Ectodermal cell (in vitro differentiated cells): Measurements from ENCODE around the gene PAM.

ENCODE experiments used
- H3K27ac ChIP-seq: 2 replicates; pipeline ENCODE4 v1.7.0; 2013; ENCODE audit warnings: mild to moderate bottlenecking, low read depth, low read length; ENCODE audit not compliant: insufficient read depth, poor library complexity, severe bottlenecking
- H3K27me3 ChIP-seq: 2 replicates; pipeline ENCODE4 v1.7.0; 2013; ENCODE audit warnings: mild to moderate bottlenecking, low read length; ENCODE audit not compliant: insufficient read depth, control insufficient read depth, poor library complexity, severe bottlenecking
- H3K36me3 ChIP-seq: one replicate; pipeline ENCODE4 v1.7.0; 2013; ENCODE audit warnings: low read length; ENCODE audit not compliant: control insufficient read depth, insufficient read depth
- H3K4me1 ChIP-seq: one replicate; pipeline ENCODE4 v1.7.0; 2013; ENCODE audit warnings: low read length; ENCODE audit not compliant: control insufficient read depth, insufficient read depth
- H3K4me3 ChIP-seq: 2 replicates; pipeline ENCODE4 v1.7.0; 2013; ENCODE audit warnings: low read depth, low read length, control low read depth; ENCODE audit not compliant: insufficient read depth
- H3K9me3 ChIP-seq: 2 replicates; pipeline ENCODE4 v1.7.0; 2013; ENCODE audit warnings: mild to moderate bottlenecking, low read length, moderate library complexity; ENCODE audit not compliant: control insufficient read depth
- WGBS, 2 experiments: methylation state at CpG; one replicate each; pipeline ENCODE4 v1.1.7; 2013; ENCODE audit warnings: missing lambda C conversion rate in 2 of 2; 5-methylcytosine and 5-hydroxymethylcytosine counted together

PAM gene

DNA sequence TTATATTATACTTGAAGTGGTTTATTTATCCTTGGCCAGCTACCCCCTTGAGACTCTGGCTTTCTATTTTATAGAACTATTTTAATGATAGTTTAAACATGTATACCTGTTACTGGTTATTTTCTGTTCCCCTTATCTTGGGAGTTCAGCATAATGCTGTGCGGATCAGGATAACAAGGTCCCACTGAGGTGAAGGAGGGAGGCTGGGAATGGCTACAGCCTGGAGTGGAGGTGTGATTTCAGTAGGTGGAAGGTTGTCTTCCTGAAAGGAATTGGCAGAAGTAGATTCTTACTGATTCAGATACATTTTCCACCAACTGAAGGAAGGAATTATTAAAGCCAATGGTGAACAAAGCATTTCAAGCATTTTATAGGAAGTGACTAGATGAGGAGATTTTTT lies 38.9 kb downstream of the PAM start:
- WGBS, 2 experiments: 86 to 96% methylated on average over 1 of the region's 1 CpG

GRCh38 chr5:102794677-102795331 lies 39.7 kb downstream of the PAM start:
- no peaks in the 10 kb centered on the region for H3K9me3 ChIP-seq
- 69 to 82% methylated on average over 3 of the region's 3 CpGs for WGBS, 2 experiments
- no peak overlapping the region for H3K27ac ChIP-seq
- H3K36me3 ChIP-seq: no peaks in the 10 kb centered on the region
- peaks cover 12% of the 10 kb centered on the region for H3K4me1 ChIP-seq
- no peak overlapping the region for H3K4me3 ChIP-seq
- no peaks in the 10 kb centered on the region for H3K27me3 ChIP-seq

More for the DNA sequence above, 38.9 kb downstream of the PAM start:
- Histone ChIP-seq H3K27me3 (no peaks in the 10 kb centered on the region), H3K27ac (no peak overlapping the region), H3K4me3 (no peak overlapping the region), H3K36me3 (no peaks in the 10 kb centered on the region), H3K4me1 (peaks cover 10% of the 10 kb centered on the region), H3K9me3 (no peaks in the 10 kb centered on the region)

DNA sequence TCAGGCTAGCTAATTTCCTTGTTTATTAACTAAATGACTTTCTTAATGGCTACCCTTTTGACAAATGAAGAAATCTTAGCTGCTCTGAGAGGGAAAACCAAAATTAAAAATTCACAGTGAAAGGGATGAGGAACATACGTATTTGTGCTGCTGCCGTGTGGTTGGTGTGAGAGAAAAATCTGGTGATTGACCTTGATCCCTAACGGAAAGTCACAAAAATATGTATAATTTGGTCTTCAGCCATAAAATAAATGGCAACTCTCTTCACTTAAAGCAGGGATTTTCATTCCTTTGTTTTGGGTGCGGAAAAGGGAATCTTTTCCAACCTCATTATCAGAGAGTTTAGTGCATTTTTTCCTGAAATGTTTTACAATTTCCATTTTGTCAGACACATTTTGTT lies 40.4 kb downstream of the PAM start:
- no peaks in the 10 kb centered on the region for H3K36me3 ChIP-seq
- H3K4me1 ChIP-seq: peaks cover 14% of the 10 kb centered on the region
- no peaks in the 10 kb centered on the region for H3K27me3 ChIP-seq
- no peak overlapping the region for H3K4me3 ChIP-seq
- 83 to 97% methylated on average over 4 of the region's 4 CpGs for WGBS, 2 experiments
- H3K27ac ChIP-seq: no peak overlapping the region
- no peaks in the 10 kb centered on the region for H3K9me3 ChIP-seq

DNA sequence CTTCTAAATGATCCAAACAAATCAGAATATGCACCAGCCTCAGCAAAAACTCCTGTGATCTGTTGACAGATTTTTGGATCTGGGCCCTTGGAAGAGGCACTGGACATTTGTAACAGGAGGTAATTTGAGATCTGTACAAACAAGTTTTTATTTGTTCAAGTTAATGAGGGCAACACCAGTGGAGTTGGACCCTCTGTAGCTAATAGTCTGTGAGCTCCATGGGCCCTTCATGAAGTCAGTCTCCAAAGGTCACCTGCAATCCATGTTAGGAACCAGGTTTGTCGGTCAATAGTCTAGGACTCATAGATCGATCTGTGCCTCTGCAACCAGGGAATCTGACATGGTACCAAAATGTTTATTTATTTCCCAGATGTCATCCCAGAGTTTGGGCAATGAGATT lies 40.9 kb downstream of the PAM start:
- no peak overlapping the region for H3K4me3 ChIP-seq
- H3K4me1 ChIP-seq: peaks cover 17% of the 10 kb centered on the region
- no peaks in the 10 kb centered on the region for H3K9me3 ChIP-seq
- H3K27me3 ChIP-seq: no peaks in the 10 kb centered on the region
- no peak overlapping the region for H3K27ac ChIP-seq
- H3K36me3 ChIP-seq: no peaks in the 10 kb centered on the region
- WGBS, 2 experiments: 90 to 95% methylated on average over 2 of the region's 2 CpGs

DNA sequence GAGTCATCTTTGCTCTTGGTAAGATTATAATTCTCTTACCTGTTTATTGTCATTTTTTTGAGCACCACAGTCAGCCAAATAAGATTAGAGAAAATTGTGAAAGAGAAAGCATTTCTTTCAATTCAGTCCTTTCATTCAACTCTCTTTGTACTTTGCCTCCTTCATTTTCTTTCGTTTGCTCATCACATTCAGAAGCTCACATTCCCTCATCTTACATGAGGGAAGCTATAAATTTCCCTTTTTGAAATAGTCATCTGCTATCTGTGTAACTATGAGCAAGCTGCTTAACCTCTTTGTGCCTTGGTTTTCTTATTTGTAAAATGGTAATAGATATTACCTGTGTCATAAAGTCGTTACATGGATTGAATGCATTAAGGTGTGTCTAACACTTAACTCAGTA lies 41.4 kb downstream of the PAM start:
- no peak overlapping the region for H3K4me3 ChIP-seq
- H3K36me3 ChIP-seq: no peaks in the 10 kb centered on the region
- WGBS, 2 experiments: 88 to 90% methylated on average over 1 to 2 of the region's 2 CpGs
- H3K27ac ChIP-seq: no peak overlapping the region
- no peaks in the 10 kb centered on the region for H3K27me3 ChIP-seq
- H3K9me3 ChIP-seq: no peaks in the 10 kb centered on the region
- peaks cover 17% of the 10 kb centered on the region for H3K4me1 ChIP-seq

DNA sequence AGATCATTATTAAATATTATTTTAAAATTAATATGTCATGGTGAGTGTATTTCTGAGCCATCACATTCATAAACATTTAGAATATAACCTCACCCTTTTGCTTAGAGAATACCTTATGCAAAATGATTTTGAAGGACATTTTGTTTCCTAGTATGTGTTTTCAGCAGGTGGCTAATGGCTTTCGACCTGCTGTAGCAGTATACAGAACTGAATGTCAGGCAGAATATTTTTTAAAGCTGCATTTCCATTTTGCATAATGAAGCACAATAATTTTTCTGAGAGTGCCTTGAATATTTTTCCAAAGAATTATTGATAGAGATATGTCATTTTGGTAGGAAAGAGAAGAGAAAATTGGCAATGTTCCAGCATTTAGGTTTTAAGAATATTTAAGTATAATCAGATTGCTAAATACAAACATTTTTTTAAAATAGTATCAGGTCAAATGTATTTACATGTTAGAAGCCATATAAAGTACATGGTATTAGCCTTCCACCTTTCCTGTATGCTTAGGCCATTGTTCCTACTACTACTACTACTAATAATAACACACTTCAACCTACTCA lies 42.3 kb downstream of the PAM start:
- Histone ChIP-seq H3K4me3 (no peak overlapping the region), H3K36me3 (no peaks in the 10 kb centered on the region), H3K9me3 (no peaks in the 10 kb centered on the region), H3K27ac (no peak overlapping the region), H3K27me3 (no peaks in the 10 kb centered on the region), H3K4me1 (peaks cover 17% of the 10 kb centered on the region)
- 89% methylated on average over 1 of the region's 1 CpG for WGBS, 2 experiments

GRCh38 chr5:102798104-102798785 lies 43.1 kb downstream of the PAM start:
- WGBS, 2 experiments: 87 to 92% methylated on average over 4 to 5 of the region's 5 CpGs
- no peak overlapping the region for H3K4me3 ChIP-seq
- H3K4me1 ChIP-seq: peaks cover 17% of the 10 kb centered on the region
- H3K27ac ChIP-seq: no peak overlapping the region
- no peaks in the 10 kb centered on the region for H3K36me3 ChIP-seq
- H3K9me3 ChIP-seq: no peaks in the 10 kb centered on the region
- H3K27me3 ChIP-seq: no peaks in the 10 kb centered on the region

DNA sequence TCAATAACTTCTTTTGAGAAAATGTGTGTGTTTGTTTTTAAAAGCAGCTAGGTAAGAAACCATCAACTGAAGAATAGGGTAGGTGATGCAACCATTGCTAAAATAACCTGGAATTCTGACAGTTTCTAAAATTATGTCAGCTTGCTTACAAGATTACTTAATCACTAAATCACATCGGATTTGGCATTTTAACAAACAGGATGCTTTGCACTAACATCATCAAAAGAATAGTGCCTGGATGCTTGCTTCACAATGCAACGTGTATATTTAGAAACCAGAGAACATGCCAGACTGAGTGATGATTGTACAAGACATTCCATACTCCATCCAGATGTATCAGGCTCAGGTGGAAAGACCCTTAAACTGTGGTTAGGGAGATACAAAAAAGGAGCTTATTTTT lies 43.9 kb downstream of the PAM start:
- Histone ChIP-seq H3K36me3 (no peaks in the 10 kb centered on the region), H3K9me3 (no peaks in the 10 kb centered on the region), H3K27ac (no peak overlapping the region), H3K27me3 (no peaks in the 10 kb centered on the region), H3K4me1 (peaks cover 17% of the 10 kb centered on the region), H3K4me3 (no peak overlapping the region)
- 87 to 96% methylated on average over 2 of the region's 2 CpGs for WGBS, 2 experiments

GRCh38 chr5:102800427-102800826 lies 45.3 kb downstream of the PAM start:
- 71 to 82% methylated on average over 2 of the region's 2 CpGs for WGBS, 2 experiments
- Histone ChIP-seq H3K9me3 (no peaks in the 10 kb centered on the region), H3K4me1 (peaks cover 17% of the 10 kb centered on the region), H3K27me3 (no peaks in the 10 kb centered on the region), H3K4me3 (no peak overlapping the region), H3K27ac (no peak overlapping the region), H3K36me3 (no peaks in the 10 kb centered on the region)

- H3K36me3 ChIP-seq: no peaks in the 10 kb centered on the region
- H3K4me3 ChIP-seq: no peak overlapping the region
- no peaks in the 10 kb centered on the region for H3K9me3 ChIP-seq
- WGBS, 2 experiments: 70 to 75% methylated on average over 3 of the region's 3 CpGs
- H3K4me1 ChIP-seq: peaks cover 17% of the 10 kb centered on the region
- no peak overlapping the region for H3K27ac ChIP-seq
- H3K27me3 ChIP-seq: no peaks in the 10 kb centered on the region
These were observed 46.3 kb downstream of the PAM start for GRCh38 chr5:102801371-102801770.
